ENCODE measurements around the gene KCNH3.

GRCh38 chr12:49598527-49598926 is 59.7 kb downstream of the KCNH3 start:
- TF ChIP-seq EZH2 (IDR thresholded peaks at IDR 0.05; ENCODE audit: low read depth, unreplicated experiment) = no peak
- no peak for TF ChIP-seq CTCF (conservative IDR thresholded peaks at IDR 0.05; ENCODE audit: low read depth in 2 of 2)
- no peak for TF ChIP-seq POLR2AphosphoS5 (IDR thresholded peaks at IDR 0.05; ENCODE audit: low read depth)
- no peak for TF ChIP-seq EZH2phosphoT487 (IDR thresholded peaks at IDR 0.05; ENCODE audit: unreplicated experiment)

All from GM23338 (cell line).